GM21825 (cell line): Measurements from ENCODE around the gene EDC3.

Experiments
- ATAC-seq: cut with Tn5 transposase; IDR thresholded peaks from one replicate; pipeline ENCODE4 v1.9.1; 2021; ENCODE audit warnings: mild to moderate bottlenecking, moderate library complexity; ENCODE audit not compliant: unreplicated experiment

The EDC3 gene

GRCh38 chr15:74585191-74585590 is 110.6 kb downstream of the EDC3 start:
- no peak for ATAC-seq

GRCh38 chr15:74584779-74585178 is 111.0 kb downstream of the EDC3 start:
- ATAC-seq: no peak

GRCh38 chr15:74584204-74584603 is 111.6 kb downstream of the EDC3 start:
- ATAC-seq: no peak
